Measurements from ENCODE around the gene USP7.

The USP7 gene

GRCh38 chr16:8862309-8863130, 101.2 kb downstream of the USP7 start:
- DNase-seq (ENCODE audit: extremely low spot score): no peak
- ChIA-PET CTCF (no interaction called here), POLR2A (no interaction called here)
- TF ChIP-seq HDGF (IDR thresholded peaks at IDR 0.05; ENCODE audit: borderline replicate concordance) (no peak), TARDBP (IDR thresholded peaks at IDR 0.05) (no peak)

GRCh38 chr16:8861563-8862308, 102.0 kb downstream of the USP7 start:
- ChIA-PET POLR2A (no interaction called here), CTCF (no interaction called here)
- DNase-seq (ENCODE audit: extremely low spot score): no peak
- TF ChIP-seq ZNF384 (IDR thresholded peaks at IDR 0.05) (peak; percentile 66), FOXA1 (IDR thresholded peaks at IDR 0.05) (no peak), SP1 (IDR thresholded peaks at IDR 0.05) (no peak), ELF4 (IDR thresholded peaks at IDR 0.05) (no peak), ARNT (IDR thresholded peaks at IDR 0.05) (no peak)

GRCh38 chr16:8859913-8860881, 103.5 kb downstream of the USP7 start:
- no peak for TF ChIP-seq HDGF (IDR thresholded peaks at IDR 0.05; ENCODE audit: borderline replicate concordance)
- no peak for TF ChIP-seq CTBP1 (IDR thresholded peaks at IDR 0.05; ENCODE audit: borderline replicate concordance)
- TF ChIP-seq SP1 (IDR thresholded peaks at IDR 0.05): no peak
- no peak for TF ChIP-seq ZNF384 (IDR thresholded peaks at IDR 0.05)
- no peak for TF ChIP-seq FOXA1 (IDR thresholded peaks at IDR 0.05)
- no peak for TF ChIP-seq L3MBTL2 (conservative IDR thresholded peaks at IDR 0.05)
- no peak for TF ChIP-seq FOXM1 (IDR thresholded peaks at IDR 0.05; ENCODE audit: borderline replicate concordance)
- no peak for TF ChIP-seq PKNOX1 (IDR thresholded peaks at IDR 0.05)
- TF ChIP-seq FOXK2 (IDR thresholded peaks at IDR 0.05): no peak
- no peak for TF ChIP-seq LEF1 (IDR thresholded peaks at IDR 0.05; ENCODE audit: borderline replicate concordance)
- no peak for TF ChIP-seq ARNT (IDR thresholded peaks at IDR 0.05)
- no peak for DNase-seq (ENCODE audit: extremely low spot score)
- ChIA-PET POLR2A (no interaction called here), CTCF (no interaction called here)

- TF ChIP-seq L3MBTL2 (conservative IDR thresholded peaks at IDR 0.05) (no peak), BHLHE40 (IDR thresholded peaks at IDR 0.05; ENCODE audit: borderline replicate concordance) (no peak), FOXA1 (IDR thresholded peaks at IDR 0.05) (no peak), ARNT (IDR thresholded peaks at IDR 0.05) (no peak), ZNF384 (IDR thresholded peaks at IDR 0.05) (no peak), FOXK2 (IDR thresholded peaks at IDR 0.05) (no peak), TARDBP (IDR thresholded peaks at IDR 0.05) (no peak), HDGF (IDR thresholded peaks at IDR 0.05; ENCODE audit: borderline replicate concordance) (no peak)
- POLR2A ChIA-PET: no interaction called here
- no peak for DNase-seq (ENCODE audit: extremely low spot score)
- CTCF ChIA-PET: no interaction called here
Measured at GRCh38 chr16:8858994-8859912, 104.5 kb downstream of the USP7 start.

GRCh38 chr16:8855972-8856371, 107.7 kb downstream of the USP7 start:
- POLR2A ChIA-PET: interaction anchor here (1.4 kb wide), 1 partner anchor 13 kb away, joined by 4 read pairs; the partner anchor contains the start of gene CARHSP1
- CTCF ChIA-PET: no interaction called here
- no peak for TF ChIP-seq LEF1 (IDR thresholded peaks at IDR 0.05; ENCODE audit: borderline replicate concordance)
- TF ChIP-seq CTBP1 (IDR thresholded peaks at IDR 0.05; ENCODE audit: borderline replicate concordance): no peak
- no peak for TF ChIP-seq FOXM1 (IDR thresholded peaks at IDR 0.05; ENCODE audit: borderline replicate concordance)
- TF ChIP-seq ARNT (IDR thresholded peaks at IDR 0.05): no peak
- no peak for TF ChIP-seq FOXK2 (IDR thresholded peaks at IDR 0.05)
- no peak for TF ChIP-seq FOXA1 (IDR thresholded peaks at IDR 0.05)
- TF ChIP-seq HDGF (IDR thresholded peaks at IDR 0.05; ENCODE audit: borderline replicate concordance): no peak
- TF ChIP-seq ZNF384 (IDR thresholded peaks at IDR 0.05): no peak
- TF ChIP-seq L3MBTL2 (conservative IDR thresholded peaks at IDR 0.05): no peak
- no peak for TF ChIP-seq NFRKB (IDR thresholded peaks at IDR 0.05)
- no peak for TF ChIP-seq BHLHE40 (IDR thresholded peaks at IDR 0.05; ENCODE audit: borderline replicate concordance)
- no peak for TF ChIP-seq TARDBP (IDR thresholded peaks at IDR 0.05)
- no peak for TF ChIP-seq PKNOX1 (IDR thresholded peaks at IDR 0.05)
- no peak for TF ChIP-seq ELF4 (IDR thresholded peaks at IDR 0.05)
- no peak for TF ChIP-seq SP1 (IDR thresholded peaks at IDR 0.05)
- TF ChIP-seq SUZ12 (IDR thresholded peaks at IDR 0.05): no peak

More at GRCh38 chr16:8855972-8856371, 107.7 kb downstream of the USP7 start:
- no peak for DNase-seq (ENCODE audit: extremely low spot score)

Measured in HEK293T (cell line).